ENCODE data around the gene GPX2.

GRCh38 chr14:64958743-64959142 is 16.2 kb upstream of the GPX2 start:
- TF ChIP-seq CTCF (conservative IDR thresholded peaks at IDR 0.05; ENCODE audit: low read depth, low read length) (no peak), POLR2A (IDR thresholded peaks at IDR 0.05; ENCODE audit: low read depth, low read length) (no peak), ELK1 (IDR thresholded peaks at IDR 0.05; ENCODE audit: borderline replicate concordance, low read depth, low read length) (no peak), FOS (IDR thresholded peaks at IDR 0.05; ENCODE audit: low read depth, low read length) (no peak), MAFK (IDR thresholded peaks at IDR 0.05; ENCODE audit: low read depth, low read length) (no peak), CHD1 (IDR thresholded peaks at IDR 0.05; ENCODE audit: low read depth, low read length) (no peak), RCOR1 (IDR thresholded peaks at IDR 0.05; ENCODE audit: insufficient replicate concordance, low read length) (no peak), MAZ (IDR thresholded peaks at IDR 0.05; ENCODE audit: borderline replicate concordance, low read depth, low read length) (no peak), RAD21 (IDR thresholded peaks at IDR 0.05; ENCODE audit: low read length) (no peak), SMC3 (IDR thresholded peaks at IDR 0.05; ENCODE audit: low read depth, low read length) (no peak), MXI1 (IDR thresholded peaks at IDR 0.05; ENCODE audit: borderline replicate concordance, low read depth, low read length) (no peak), NFE2L2 (IDR thresholded peaks at IDR 0.05; ENCODE audit: low read depth, low read length) (no peak), USF2 (IDR thresholded peaks at IDR 0.05; ENCODE audit: low read depth, low read length) (no peak)
